HepG2 (cell line): ENCODE measurements around the gene DYNC1LI1. TPM values are rescaled to one million over a fixed set of nuclear protein-coding genes. Genes with fewer than 3 reads are reported as not detected.

Experiments used
- ATAC-seq: fragments of 200-7000 bp; cut with Tn5 transposase; 3 replicates; pipeline ENCODE4 v1.9.1; 2020; ENCODE audit warnings: mild to moderate bottlenecking, moderate library complexity
- BruUV-seq: library from RNA; stranded (reverse); fragments of 400-500 nt; replicated peaks from 2 replicates; lab custom pipeline; 2021; lab: Mats Ljungman, UMichigan
- CTCF ChIA-PET: fragments of 300-600 bp; formaldehyde crosslinking; extraction: SDS; loops from one replicate; lab custom pipeline; 2021; ENCODE audit warnings: low total read pairs, inconsistent platforms, low intra/inter-chr PET ratio; lab: Yijun Ruan, JAX
- POLR2A ChIA-PET: fragments of 350-600 bp; sonication (Branson Sonifier 250); formaldehyde crosslinking; loops from one replicate; lab custom pipeline; 2020; ENCODE audit warnings: antibody characterized with exemption, inconsistent platforms; lab: Yijun Ruan, JAX
- DNase-seq: peaks from one replicate; pipeline ENCODE4 v3.0.0-alpha.2; 2015; ENCODE audit warnings: low spot score
- FAIRE-seq: peaks from 3 replicates; lab custom pipeline; 2011; peaks lifted over from hg19 to GRCh38; lab: Jason Lieb, UNC
- H2AFZ ChIP-seq: one replicate; pipeline ENCODE4 v1.6.1; 2011; ENCODE audit warnings: low read length, inconsistent platforms
- H3K27ac ChIP-seq: fragments of 300-600 bp; 3 replicates; pipeline ENCODE4 v1.8.0; 2011; ENCODE audit warnings: mixed run types, mild to moderate bottlenecking, mixed read lengths, low read length, inconsistent platforms; ENCODE audit not compliant: insufficient read depth; ENCODE audit errors: extremely low read length
- H3K27me3 ChIP-seq, 2 experiments: fragments of 200-600 bp in 1 of 2; 2 replicates in 1 of 2; 3 replicates in 1 of 2; pipeline versions ENCODE4 v1.6.0 to v1.8.0; 2011; ENCODE audit warnings: low read length in 2 of 2, mild to moderate bottlenecking in 2 of 2, moderate library complexity in 2 of 2, inconsistent platforms in 1 of 2; ENCODE audit not compliant: insufficient read depth in 2 of 2, control insufficient read depth in 1 of 2
- H3K36me3 ChIP-seq, 2 experiments: fragments of 200-600 bp in 1 of 2; replicated peaks in 1 of 2; 2 replicates in 1 of 2; 3 replicates in 1 of 2; pipeline versions ENCODE4 v1.5.1 to v1.8.0; 2011; ENCODE audit warnings: low read length in 2 of 2, inconsistent platforms in 1 of 2; ENCODE audit not compliant: insufficient read depth in 2 of 2, control insufficient read depth in 1 of 2
- H3K4me1 ChIP-seq: 2 replicates; pipeline ENCODE4 v1.5.1; 2012; ENCODE audit warnings: low read length, inconsistent platforms; ENCODE audit not compliant: insufficient read depth
- H3K4me2 ChIP-seq: 2 replicates; pipeline ENCODE4 v1.6.0; 2011; ENCODE audit warnings: low read depth, low read length, inconsistent platforms
- H3K4me3 ChIP-seq, 3 experiments: fragments of 200-600 bp in 1 of 3; sonication (generic), shearing (Covaris generic) in 1 of 3; replicated peaks in 1 of 3; 2 replicates each; pipeline ENCODE4 v1.5.1; 2011 to 2016; ENCODE audit warnings: low read length in 3 of 3, inconsistent platforms in 2 of 3, low read depth in 2 of 3, mild to moderate bottlenecking in 2 of 3, control low read depth in 1 of 3, mixed read lengths in 1 of 3; ENCODE audit not compliant: insufficient read depth in 1 of 3
- H3K79me2 ChIP-seq: one replicate; pipeline ENCODE4 v1.6.1; 2011; ENCODE audit warnings: low read length, inconsistent platforms; ENCODE audit not compliant: insufficient read depth
- H3K9ac ChIP-seq: 2 replicates; pipeline ENCODE4 v1.6.0; 2011; ENCODE audit warnings: mild to moderate bottlenecking, low read depth, low read length, inconsistent platforms; ENCODE audit not compliant: insufficient read depth
- H3K9me3 ChIP-seq: 2 replicates; pipeline ENCODE4 v1.5.1; 2012; ENCODE audit warnings: mild to moderate bottlenecking, low read length
- H4K20me1 ChIP-seq: 2 replicates; pipeline ENCODE4 v1.6.0; 2011; ENCODE audit warnings: inconsistent platforms, mild to moderate bottlenecking, low read length, moderate library complexity; ENCODE audit not compliant: insufficient read depth
- GZF1 ChIP-seq: sonication (generic); formaldehyde crosslinking; IDR thresholded peaks from 2 replicates; pipeline ENCODE4 v1.5.1; 2020; ENCODE audit warnings: mild to moderate bottlenecking, missing genetic modification reagents
- PCBP2 ChIP-seq: fragments of 200-400 bp; formaldehyde crosslinking; optimal IDR thresholded peaks from 2 replicates; pipeline ENCODE3; 2018; ENCODE audit warnings: low read length, low read depth; ENCODE audit not compliant: poor library complexity, severe bottlenecking
- ZNF546 ChIP-seq: sonication (generic); formaldehyde crosslinking; conservative IDR thresholded peaks from 2 replicates; pipeline ENCODE4 v1.8.1; 2023; ENCODE audit warnings: mild to moderate bottlenecking, missing genetic modification reagents
- ZNF878 ChIP-seq: sonication (generic); formaldehyde crosslinking; IDR thresholded peaks from 2 replicates; pipeline ENCODE4 v1.8.1; 2023; ENCODE audit warnings: mild to moderate bottlenecking, missing genetic modification reagents, moderate library complexity
- in situ Hi-C: cut with HindIII; loops from 2 replicates; pipeline ENCODE4 v1.10.0; 2017; ENCODE audit warnings: low pct_unique_long_range_greater_than_20kb; ENCODE audit not compliant: extremely low pct_ligation_motif_present
- intact Hi-C: fragments of 100-400 bp; cut with micrococcal nuclease; formaldehyde crosslinking; loops from one replicate; pipeline ENCODE4 v1.10.0; 2022; ENCODE audit not compliant: unreplicated experiment
- polyA plus RNA-seq, 8 experiments: library from polyadenylated mRNA; depleted of rRNA in 3 of 8; stranded (reverse) in 7 of 8; unstranded in 1 of 8; fragments of >200 nt; fragmentation: Illumina TruSeq in 4 of 8; extraction: Trizol in 4 of 8; gene quantifications; 2 replicates each; pipeline versions ENCODE4 v1.2.1 to v1.2.3, GENCODE V29; 2011 to 2016; ENCODE audit warnings: low read depth in 4 of 8, missing spikeins in 1 of 8, mixed read lengths in 1 of 8; ENCODE audit not compliant: insufficient read depth in 1 of 8
- total RNA-seq, 5 experiments: library from RNA; depleted of rRNA; stranded (reverse); fragments of >200 nt; fragmentation: Illumina TruSeq; extraction: Trizol; gene quantifications; 2 replicates each; pipeline ENCODE4 v1.2.3, GENCODE V29; 2016; ENCODE audit warnings: low read depth in 1 of 5
- TF ChIP-seq, protein P1 (sequence below): sonication (generic); formaldehyde crosslinking; IDR thresholded peaks from 2 replicates; pipeline ENCODE4 v1.4.0; 2020; ENCODE audit warnings: missing genetic modification reagents
- TF ChIP-seq, protein P2 (sequence below): IDR thresholded peaks from 2 replicates; pipeline ENCODE4 v1.6.1; 2012; ENCODE audit warnings: low read length, improper control_type of control experiment
- TF ChIP-seq, protein P3 (sequence below): IDR thresholded peaks from 2 replicates; pipeline ENCODE4 v1.6.1; 2012; ENCODE audit warnings: low read depth, low read length, improper control_type of control experiment
- TF ChIP-seq, protein P4 (sequence below): sonication (generic); formaldehyde crosslinking; IDR thresholded peaks from 2 replicates; pipeline ENCODE4 v1.9.0; 2022; ENCODE audit warnings: missing genetic modification reagents, mild to moderate bottlenecking, borderline replicate concordance

The DYNC1LI1 gene
- total and polyA plus RNA-seq, 2 of the 13 experiments (the other 11 are each of a cell fraction or from before 2014, with no cell fraction given) = 13.4 to 37.1 TPM

DNA sequence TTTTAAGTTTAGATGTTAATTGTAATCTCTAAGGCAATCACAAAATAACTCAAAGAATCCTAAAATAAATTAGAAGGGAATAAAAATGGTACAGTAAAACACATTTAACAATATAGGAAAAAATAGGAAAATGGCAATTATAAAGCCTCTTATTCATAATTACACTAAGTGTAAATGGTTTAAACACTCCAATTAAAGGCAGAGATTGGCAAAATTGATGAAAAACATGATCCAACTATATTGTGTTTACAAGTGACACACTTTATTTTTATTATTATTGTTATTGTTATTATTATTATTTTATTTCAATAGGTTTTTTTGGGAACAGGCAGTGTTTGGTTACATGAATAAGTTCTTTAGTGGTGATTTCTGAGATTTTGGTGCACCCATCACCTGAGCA lies 48.7 kb upstream of the DYNC1LI1 start:
- TF ChIP-seq ZNF878 (CRISPR knock-in tag) (no peak), ZNF546 (no peak), PCBP2 (no peak), GZF1 (CRISPR knock-in tag) (no peak)
- TF ChIP-seq, protein P1, sequence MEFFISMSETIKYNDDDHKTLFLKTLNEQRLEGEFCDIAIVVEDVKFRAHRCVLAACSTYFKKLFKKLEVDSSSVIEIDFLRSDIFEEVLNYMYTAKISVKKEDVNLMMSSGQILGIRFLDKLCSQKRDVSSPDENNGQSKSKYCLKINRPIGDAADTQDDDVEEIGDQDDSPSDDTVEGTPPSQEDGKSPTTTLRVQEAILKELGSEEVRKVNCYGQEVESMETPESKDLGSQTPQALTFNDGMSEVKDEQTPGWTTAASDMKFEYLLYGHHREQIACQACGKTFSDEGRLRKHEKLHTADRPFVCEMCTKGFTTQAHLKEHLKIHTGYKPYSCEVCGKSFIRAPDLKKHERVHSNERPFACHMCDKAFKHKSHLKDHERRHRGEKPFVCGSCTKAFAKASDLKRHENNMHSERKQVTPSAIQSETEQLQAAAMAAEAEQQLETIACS = no peak
- TF ChIP-seq, protein P2, sequence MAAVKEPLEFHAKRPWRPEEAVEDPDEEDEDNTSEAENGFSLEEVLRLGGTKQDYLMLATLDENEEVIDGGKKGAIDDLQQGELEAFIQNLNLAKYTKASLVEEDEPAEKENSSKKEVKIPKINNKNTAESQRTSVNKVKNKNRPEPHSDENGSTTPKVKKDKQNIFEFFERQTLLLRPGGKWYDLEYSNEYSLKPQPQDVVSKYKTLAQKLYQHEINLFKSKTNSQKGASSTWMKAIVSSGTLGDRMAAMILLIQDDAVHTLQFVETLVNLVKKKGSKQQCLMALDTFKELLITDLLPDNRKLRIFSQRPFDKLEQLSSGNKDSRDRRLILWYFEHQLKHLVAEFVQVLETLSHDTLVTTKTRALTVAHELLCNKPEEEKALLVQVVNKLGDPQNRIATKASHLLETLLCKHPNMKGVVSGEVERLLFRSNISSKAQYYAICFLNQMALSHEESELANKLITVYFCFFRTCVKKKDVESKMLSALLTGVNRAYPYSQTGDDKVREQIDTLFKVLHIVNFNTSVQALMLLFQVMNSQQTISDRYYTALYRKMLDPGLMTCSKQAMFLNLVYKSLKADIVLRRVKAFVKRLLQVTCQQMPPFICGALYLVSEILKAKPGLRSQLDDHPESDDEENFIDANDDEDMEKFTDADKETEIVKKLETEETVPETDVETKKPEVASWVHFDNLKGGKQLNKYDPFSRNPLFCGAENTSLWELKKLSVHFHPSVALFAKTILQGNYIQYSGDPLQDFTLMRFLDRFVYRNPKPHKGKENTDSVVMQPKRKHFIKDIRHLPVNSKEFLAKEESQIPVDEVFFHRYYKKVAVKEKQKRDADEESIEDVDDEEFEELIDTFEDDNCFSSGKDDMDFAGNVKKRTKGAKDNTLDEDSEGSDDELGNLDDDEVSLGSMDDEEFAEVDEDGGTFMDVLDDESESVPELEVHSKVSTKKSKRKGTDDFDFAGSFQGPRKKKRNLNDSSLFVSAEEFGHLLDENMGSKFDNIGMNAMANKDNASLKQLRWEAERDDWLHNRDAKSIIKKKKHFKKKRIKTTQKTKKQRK = no peak
- TF ChIP-seq, protein P3, sequence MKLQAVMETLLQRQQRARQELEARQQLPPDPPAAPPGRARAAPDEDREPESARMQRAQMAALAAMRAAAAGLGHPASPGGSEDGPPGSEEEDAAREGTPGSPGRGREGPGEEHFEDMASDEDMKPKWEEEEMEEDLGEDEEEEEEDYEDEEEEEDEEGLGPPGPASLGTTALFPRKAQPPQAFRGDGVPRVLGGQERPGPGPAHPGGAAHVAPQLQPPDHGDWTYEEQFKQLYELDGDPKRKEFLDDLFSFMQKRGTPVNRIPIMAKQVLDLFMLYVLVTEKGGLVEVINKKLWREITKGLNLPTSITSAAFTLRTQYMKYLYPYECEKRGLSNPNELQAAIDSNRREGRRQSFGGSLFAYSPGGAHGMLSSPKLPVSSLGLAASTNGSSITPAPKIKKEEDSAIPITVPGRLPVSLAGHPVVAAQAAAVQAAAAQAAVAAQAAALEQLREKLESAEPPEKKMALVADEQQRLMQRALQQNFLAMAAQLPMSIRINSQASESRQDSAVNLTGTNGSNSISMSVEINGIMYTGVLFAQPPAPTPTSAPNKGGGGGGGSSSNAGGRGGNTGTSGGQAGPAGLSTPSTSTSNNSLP = no peak
- TF ChIP-seq, protein P4, sequence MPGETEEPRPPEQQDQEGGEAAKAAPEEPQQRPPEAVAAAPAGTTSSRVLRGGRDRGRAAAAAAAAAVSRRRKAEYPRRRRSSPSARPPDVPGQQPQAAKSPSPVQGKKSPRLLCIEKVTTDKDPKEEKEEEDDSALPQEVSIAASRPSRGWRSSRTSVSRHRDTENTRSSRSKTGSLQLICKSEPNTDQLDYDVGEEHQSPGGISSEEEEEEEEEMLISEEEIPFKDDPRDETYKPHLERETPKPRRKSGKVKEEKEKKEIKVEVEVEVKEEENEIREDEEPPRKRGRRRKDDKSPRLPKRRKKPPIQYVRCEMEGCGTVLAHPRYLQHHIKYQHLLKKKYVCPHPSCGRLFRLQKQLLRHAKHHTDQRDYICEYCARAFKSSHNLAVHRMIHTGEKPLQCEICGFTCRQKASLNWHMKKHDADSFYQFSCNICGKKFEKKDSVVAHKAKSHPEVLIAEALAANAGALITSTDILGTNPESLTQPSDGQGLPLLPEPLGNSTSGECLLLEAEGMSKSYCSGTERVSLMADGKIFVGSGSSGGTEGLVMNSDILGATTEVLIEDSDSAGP = no peak
- ChIA-PET POLR2A (no interaction called here), CTCF (no interaction called here)
- H3K9me3 ChIP-seq = no peaks in the 10 kb centered on the region
- in situ Hi-C loops = no loop called here
- intact Hi-C loops = no loop called here
- H3K27ac ChIP-seq = no peak overlapping the region
- ATAC-seq = no peak
- no peak for FAIRE-seq
- no TSS peak for BruUV-seq
- H2AFZ ChIP-seq = no peak overlapping the region
- no peak overlapping the region for H3K9ac ChIP-seq
- H3K36me3 ChIP-seq = no peaks in the 10 kb centered on the region
- DNase-seq = no peak
- no peaks in the 10 kb centered on the region for H3K79me2 ChIP-seq
- H3K4me2 ChIP-seq = no peak overlapping the region
- 0 out of 5 replicates have a peak, but pooled peaks cover 0 to 6% of the 10 kb centered on the region in 2 experiments for H3K27me3 ChIP-seq
- H3K4me1 ChIP-seq = no peaks in the 10 kb centered on the region
- no peaks in the 10 kb centered on the region for H4K20me1 ChIP-seq
- H3K4me3 ChIP-seq = no peak overlapping the region
